Activated CD4-positive, alpha-beta T cell treated with anti-CD3 and anti-CD28 coated beads for 48 hours (primary cell): ENCODE results near the gene SLC9A1.

ENCODE experiments used
- DNase-seq: peaks from one replicate; pipeline ENCODE4 v3.0.0-alpha.2; 2020

The SLC9A1 gene

GRCh38 chr1:27150183-27150582 lies 4.7 kb downstream of the SLC9A1 start:
- no peak for DNase-seq

DNA sequence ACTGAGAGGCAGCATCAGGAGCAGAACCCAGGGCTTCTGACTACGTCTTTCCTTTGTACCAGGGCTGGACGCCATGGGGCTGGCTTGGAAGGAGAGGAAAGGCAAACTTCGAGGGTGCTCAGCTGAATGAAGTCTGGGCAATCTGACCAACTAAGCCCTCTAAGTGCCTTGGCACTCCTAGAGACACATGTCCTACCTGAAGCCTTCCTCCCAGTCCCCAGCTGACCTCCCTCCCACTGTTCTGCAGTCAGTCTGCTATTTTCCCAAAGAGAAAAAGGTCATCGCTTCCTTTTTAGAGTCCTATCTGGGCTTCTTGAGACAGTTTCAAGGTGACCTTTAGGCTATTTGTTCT lies 5.2 kb downstream of the SLC9A1 start:
- DNase-seq = no peak

DNA sequence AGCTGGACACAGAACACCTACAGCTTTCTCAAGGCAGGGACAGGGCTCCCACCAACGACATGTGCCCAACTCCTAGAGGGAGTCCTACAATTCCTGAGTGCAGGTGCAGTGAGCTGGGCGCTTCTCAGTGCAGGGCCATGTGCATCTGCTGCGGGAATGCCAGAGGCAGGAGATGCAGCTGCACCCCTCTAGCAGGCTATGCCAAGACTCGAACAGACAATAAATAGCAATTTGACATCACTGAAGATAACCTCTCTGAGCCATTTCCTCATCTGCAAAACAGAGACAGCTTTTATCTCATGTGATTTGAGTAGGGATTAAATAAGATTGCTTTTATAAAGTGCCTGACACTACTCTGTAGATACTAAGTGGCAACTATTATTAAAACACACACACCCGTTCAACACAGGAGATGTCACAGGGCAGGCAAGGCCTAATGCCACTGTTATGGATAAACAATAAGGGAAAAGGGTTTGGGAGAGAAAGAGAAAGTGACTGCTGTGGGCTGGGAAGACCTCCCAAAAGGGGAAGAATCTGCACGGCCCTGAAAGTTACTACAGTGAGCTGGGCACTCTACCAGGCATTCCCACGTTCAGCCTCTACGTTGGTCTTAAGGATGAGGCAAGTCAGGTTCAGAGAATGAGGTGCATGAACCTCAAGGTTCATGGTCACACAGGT lies 5.7 kb downstream of the SLC9A1 start:
- no peak for DNase-seq

DNA sequence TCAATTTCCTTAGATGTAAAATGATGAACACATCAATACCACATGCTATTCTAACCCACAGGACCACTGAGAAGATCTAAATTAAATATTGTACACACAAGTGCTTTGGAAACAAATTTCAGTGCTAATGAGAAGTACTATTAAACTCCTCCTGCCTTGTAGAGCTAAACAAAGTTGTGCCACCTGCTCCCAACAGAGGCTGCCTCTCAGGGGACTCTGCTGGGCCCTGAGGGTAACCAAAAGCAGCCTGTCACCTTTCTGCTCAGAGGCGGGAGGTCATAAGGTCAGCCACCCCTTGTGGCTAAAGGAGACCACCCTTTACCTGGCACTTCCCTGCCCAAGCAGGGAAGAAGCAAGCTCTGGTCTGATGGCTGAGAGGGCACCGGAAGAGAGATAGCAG lies 6.3 kb downstream of the SLC9A1 start:
- DNase-seq = no peak

GRCh38 chr1:27147842-27148518 lies 6.9 kb downstream of the SLC9A1 start:
- no peak for DNase-seq

DNA sequence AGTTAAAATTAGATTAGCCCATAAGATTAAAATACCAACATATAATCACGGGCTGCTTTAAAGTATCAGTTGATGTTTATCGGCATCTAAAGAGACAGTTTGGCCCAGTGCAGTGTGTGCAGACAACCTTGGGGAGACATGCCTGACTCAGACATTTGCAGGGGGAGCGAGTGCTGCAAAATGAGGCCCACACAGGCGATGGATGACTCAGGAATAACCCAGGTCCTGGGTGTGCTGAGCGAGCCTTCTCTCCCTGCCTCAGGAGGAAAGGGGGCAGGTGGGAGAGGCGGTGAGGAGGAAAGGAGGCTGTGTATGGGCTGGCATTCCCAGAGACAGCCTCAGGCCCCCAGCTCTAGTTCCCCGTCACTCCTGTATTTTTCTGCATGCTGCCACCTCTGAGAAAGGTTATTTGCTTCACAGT lies 9.0 kb downstream of the SLC9A1 start:
- no peak for DNase-seq

DNA sequence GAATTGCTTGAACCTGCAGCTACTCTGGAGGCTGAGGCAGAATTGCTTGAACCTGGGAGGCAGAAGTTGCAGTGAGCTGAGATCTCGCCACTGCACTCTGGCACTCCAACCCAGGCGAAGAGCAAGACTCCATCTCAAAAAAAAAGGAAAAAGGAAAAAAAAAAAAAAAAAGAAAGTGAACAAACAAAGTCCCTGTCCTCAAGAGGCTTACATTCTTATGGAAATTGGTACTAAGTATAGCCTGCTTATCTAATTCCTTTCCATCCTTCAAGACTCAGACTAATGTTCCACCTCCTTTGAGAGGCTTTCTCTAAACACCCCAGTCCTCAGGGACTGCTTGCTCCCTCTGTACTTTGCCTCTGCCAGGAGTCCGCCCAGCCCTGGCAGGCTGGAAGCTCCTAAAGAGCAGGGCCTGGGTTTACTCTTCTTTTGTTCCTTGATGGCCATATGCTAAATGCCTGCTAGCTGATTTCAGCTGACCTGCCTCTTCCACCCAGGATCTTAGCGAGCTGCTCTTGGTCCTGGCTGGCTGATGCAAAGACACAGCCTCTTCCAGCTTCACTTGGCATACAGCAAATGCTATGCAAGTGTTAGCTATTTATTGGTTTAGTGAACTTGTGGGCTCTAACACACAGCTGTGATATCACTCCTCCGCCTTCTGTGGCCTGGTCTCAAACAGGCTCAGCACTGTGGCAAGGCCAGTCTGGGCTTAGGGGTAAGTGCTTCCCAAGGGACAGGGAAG lies 9.8 kb downstream of the SLC9A1 start:
- no peak for DNase-seq

- DNase-seq = no peak
Observed at GRCh38 chr1:27144049-27144748, 10.7 kb downstream of the SLC9A1 start.

DNA sequence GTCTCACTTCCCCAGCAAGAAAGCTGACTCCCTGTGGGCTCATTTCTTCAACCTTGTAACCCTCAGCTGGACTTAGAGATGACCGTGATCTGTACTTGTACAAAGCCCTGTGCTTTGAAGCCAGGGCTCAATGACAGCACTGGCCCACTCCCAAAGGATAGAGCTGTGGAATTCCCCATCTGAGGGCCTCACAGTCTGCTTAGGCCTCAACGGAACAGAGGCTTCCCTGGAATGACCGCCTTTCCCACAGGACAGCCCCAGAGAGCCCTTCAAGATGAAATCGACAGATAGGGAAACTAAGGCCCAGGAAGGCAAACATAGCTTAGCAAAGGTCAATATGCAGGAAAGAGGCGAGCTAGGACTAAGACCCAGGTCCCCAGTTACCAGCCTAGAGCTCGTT lies 11.5 kb downstream of the SLC9A1 start:
- DNase-seq = no peak

GRCh38 chr1:27142464-27142863 lies 12.5 kb downstream of the SLC9A1 start:
- peak; percentile 51 for DNase-seq

GRCh38 chr1:27141266-27142003 lies 13.5 kb downstream of the SLC9A1 start:
- DNase-seq = no peak

DNA sequence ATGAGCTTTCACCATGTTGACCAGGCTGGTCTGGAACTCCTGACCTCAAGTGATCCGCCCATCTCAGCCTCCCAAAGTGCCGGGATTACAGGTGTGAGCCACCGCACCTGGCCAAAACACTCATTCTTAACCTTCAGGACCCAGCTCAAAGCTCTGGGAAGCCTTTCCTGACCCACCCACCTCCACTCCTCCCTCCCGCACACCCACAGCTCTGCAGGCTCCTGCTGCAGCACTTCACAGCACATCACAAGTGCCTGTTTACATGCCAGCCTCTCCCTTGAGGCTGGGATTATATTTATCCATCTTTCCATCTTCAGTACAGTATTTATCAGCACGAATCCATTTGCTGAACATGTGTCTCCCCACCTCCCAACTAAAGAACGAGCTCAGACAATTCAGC lies 14.9 kb downstream of the SLC9A1 start:
- DNase-seq = no peak

- DNase-seq = no peak
Observed at GRCh38 chr1:27138927-27139326, 16.0 kb downstream of the SLC9A1 start.

DNA sequence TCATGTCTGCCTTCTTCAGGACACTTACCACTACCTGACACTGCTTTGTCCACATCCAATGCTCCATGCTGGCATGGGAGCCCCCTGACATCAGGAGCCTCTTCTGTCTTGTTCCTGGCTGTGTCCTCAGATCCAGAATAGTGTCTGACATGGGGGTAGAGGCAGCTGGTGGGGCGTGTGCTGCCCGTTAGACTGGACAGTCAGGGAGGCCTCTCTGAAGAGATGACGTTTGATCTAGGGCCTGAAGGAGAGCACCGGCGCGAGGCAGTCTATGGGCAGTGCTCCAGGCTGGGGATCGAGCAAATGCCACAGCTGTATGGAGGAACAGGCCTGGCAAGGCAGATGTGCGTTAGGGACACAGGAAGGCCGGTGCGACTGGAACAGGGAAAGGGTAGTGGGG lies 16.6 kb downstream of the SLC9A1 start:
- no peak for DNase-seq

DNA sequence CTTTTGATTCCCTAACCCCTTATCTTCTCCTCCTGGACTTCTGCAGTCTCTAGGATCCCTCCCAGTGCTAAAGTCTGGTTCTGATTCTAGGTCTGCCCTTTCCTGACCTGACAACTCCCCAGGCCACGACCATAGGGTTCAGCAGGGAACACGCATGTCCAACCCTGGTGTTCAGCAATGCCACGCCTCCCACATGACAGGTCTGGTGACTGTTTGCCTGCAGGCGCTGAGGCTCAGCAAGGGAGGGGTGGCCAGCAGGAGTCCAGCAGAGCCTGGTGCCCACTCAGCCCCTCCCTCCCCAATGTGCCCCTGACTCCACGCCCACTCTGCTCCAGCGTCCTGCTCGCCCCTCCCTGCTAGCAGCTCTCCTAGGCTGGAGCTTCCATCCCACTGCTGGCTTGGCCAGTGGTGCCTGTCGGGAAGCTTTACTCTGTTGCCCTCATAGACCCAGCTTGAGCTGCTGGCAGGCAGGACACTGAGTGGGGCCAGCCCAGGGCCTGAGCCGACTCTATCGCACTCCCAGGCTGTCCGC lies 17.3 kb downstream of the SLC9A1 start:
- DNase-seq = peak; percentile 37

GRCh38 chr1:27136998-27137542 lies 17.9 kb downstream of the SLC9A1 start:
- DNase-seq = peak; percentile 90

DNA sequence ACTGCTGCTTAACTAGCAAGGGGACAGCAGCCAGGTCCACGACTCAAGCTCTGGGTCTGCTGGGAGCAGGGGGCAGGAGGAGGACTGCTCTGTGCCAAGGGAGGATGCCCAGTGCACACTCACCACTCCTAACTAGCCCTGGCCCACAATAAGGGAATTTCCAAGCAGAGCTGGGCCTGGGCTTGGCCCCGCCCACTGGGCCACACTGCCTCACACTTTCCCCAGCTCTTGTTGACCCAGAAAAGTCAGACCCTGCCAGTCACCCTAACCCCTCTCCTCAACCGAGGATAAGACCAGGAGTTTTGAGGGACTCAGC lies 18.7 kb downstream of the SLC9A1 start:
- DNase-seq = peak; percentile 30

GRCh38 chr1:27135541-27136235 lies 19.2 kb downstream of the SLC9A1 start:
- no peak for DNase-seq

- no peak for DNase-seq
Observed at GRCh38 chr1:27133991-27134390, 20.9 kb downstream of the SLC9A1 start.

- DNase-seq = no peak
Observed at GRCh38 chr1:27133158-27133557, 21.8 kb downstream of the SLC9A1 start.

DNA sequence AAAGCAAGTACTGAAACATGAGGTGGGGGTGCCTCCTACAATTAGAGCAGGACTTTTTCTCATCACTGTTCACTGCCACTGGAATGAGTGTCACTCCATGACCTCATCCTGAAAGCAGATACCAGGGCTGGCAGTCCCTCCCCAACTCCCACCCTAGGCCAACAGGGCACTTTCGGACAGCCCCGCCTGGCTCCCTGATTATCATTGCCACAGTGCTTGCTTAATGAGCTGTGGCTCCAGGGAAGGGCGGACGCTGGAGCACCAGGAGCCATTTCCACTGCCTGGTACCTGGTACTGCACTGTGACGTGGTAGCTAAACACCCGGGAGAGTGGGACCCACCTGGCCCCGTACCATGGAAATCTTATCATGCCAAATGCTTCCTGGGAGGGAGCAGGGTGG lies 22.3 kb downstream of the SLC9A1 start:
- DNase-seq = no peak

DNA sequence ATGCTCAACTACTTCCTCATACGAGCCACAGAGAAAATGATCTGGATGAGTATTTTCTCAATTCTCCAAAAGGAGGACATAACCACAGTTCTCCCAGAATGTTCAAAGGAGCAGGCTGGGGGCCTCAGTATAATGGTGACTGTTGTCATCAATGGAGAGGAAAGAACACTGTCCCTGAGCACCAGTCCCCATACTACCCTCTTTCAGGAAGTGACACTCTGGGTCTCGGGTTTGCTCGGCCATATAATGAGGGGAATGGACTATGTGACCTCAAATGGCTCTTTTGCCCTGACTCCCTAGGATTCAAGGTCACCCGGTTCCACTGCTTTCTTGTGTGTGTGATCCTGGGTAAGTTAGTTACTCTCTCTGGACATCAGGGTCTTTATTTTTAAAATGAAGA lies 22.8 kb downstream of the SLC9A1 start:
- DNase-seq = no peak
